Embryonic facial prominence (tissue), 1 donor: ENCODE results near the gene BTBD7.

Experiments used
- DNase-seq: peaks from one replicate; pipeline ENCODE4 v3.0.0-alpha.2; 2016; ENCODE audit errors: extremely low spot score

Gene BTBD7

DNA sequence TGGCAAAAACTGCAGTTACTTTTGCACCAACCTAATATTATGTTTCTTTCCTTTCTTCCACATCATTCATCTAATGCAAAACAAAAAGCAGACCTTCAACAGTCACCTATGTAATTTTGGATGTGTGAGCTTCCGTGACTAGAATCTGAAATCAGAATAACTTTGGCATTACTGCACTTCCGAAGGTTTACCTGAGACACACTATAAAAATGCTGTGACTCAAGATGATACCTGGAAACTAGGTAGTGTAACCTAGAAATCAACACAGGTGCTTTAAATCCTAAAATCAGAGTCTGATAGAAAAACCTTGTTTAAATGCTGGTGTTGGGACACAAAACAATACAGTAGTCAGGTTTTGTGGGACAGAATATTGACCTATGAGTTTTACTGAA, 2.2 kb downstream of the BTBD7 start:
- DNase-seq: no peak

DNA sequence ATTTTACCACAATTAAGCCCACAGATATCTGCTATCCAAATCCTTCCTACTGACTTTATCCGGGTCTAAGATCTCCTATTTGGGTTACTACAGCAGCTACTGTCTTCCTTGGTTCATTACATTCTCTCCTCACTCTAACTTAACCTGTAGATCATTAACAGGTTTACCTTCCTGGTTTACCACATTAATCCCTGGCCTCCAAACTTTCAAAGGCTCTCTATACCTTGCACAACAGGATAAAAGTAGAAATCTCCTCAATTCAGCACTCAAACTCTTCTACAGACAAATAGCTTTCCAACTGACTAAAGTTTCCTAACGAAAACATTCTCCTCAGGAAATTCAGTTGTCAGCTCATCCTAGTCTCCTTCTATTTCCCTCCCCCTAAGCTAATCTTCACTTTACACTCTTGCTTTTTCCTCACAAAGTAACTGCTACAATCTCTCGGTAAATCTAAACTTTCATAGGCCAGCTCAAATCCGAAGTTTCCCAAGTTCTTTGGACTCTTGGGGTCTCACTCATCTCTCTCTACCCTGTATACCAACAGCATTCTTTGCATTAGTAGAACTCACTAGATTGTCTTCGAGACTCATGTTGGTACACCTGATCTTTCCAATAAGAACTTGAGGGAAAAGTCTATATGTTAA, 2.7 kb downstream of the BTBD7 start:
- no peak for DNase-seq

DNA sequence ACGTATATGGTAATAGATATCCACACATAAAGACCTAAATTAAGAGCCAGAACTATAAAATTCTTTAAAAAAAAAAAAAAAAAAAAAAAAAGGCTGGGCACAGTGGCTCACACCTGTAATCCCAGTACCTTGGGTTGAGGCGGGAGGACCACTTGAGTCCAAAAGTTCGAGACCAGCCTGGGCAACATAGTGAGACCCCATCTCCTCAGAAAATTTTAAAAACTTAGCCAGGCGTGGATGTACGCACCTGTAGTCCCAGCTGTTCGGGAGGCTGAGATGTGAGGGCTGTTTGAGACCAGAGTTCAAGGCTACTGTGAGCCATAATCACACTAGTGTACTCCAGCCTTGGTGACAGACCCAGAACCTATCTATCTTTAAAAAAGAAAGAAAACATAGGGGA, 4.3 kb downstream of the BTBD7 start:
- no peak for DNase-seq

DNA sequence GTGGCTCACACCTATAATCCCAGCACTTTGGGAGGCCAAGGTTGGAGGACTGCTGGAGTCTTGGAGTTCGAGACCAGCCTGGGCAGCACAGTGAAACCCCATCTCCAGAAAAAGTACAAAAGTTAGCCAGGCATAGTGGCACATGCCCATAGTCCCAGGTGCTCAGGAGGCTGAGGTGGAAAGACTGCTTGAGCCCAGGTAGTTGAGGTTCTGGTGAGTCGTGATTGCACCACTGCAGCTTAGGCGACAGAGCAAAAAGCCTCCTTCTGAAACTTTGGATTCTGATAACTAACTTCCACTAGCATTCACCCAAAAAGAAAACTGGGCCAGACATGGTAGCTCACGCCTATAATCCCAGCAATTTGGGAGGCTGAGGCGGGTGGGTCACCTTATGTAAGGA, 6.6 kb downstream of the BTBD7 start:
- no peak for DNase-seq

DNA sequence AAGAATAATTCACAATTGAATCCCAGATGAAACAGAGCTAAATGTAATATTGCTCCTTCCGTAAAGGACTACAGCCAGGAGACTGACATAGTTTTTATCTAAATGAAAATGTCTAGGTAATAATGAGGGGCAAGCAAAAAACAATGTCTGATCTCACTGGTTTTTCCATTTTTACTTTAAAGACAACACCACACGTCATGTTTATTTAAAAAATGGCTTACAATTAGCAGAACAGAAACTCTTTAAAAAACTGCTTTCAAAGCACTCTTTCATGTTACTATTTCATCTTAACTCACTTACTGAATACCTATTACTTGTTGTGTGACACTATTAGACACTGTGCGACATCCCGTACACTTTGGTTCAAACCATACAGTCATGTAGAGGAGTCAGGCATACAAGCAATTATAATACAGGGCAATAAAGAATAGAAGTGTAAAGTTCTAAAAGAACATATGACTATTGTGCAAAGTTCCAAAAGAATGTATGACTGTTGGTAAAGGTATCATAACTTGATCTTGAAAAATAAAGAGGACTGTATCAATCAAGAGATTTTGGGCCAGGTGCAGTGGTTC, 9.1 kb downstream of the BTBD7 start:
- no peak for DNase-seq

DNA sequence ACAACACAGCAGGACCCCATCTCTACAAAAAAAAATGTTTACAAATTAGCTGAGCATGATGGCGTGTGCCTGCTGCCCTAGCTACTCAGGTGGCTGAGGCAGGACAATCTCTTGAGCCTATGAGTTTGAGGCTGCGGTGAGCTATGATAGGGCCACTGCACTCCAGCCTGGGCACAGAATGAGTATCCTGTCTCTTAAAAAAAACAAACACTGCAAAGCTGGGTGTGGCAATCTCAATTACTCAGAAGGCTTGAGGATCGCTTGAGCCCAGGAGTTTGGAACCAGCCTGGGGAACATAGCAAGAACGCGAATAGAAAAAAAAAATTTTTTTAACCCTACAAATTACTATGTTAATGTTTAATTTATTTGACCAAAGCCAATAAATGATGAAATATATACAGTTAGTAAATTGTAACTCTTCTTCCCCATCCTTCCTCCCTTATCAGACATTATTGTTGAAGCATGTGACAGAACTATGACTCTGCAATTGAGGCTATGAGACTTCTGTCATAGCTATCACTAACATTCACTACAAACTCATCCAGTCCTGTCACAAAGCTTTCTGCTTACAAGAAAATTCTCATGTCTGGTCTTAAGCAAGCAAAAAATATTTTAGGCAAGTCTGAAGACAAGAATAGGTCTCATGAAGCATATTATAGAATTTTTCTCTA, 9.8 kb downstream of the BTBD7 start:
- no peak for DNase-seq

DNA sequence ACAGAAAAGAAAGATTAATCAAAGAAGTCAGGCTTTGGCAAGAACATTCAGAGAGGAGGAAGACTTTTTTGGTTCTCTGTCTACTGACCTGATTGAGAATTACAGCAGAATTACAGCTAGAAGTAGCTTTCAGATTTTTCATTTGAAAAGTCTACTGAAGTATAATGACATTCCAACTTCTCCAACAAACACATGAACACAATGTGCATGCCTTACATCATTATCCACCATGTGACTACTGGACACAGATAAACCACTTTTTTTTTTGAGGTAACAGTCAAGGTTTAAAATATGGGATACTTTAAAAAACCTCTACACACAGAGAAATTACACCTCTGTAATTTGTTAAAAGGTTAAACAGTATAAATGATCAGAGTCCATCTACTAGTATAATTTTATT, 12.3 kb downstream of the BTBD7 start:
- no peak for DNase-seq

DNA sequence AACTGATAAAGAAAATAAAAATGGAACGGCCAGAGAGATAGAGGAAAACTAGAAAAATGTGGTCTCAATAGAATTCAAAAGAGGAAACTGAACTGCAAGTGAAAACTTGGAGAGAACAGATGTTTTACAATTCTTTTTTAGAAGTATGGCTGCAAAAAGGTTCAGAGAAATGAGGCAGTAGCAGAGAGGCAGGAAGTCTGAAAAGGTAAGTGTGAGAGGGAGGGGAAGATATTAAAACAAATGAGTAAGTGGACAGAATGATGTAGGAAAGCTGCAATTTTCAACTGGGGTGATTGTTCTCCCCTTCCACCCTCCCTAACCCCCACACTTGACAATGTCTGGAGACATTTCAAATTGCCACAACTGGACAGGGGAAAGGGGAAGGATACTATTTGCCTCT, 12.9 kb downstream of the BTBD7 start:
- DNase-seq: no peak

DNA sequence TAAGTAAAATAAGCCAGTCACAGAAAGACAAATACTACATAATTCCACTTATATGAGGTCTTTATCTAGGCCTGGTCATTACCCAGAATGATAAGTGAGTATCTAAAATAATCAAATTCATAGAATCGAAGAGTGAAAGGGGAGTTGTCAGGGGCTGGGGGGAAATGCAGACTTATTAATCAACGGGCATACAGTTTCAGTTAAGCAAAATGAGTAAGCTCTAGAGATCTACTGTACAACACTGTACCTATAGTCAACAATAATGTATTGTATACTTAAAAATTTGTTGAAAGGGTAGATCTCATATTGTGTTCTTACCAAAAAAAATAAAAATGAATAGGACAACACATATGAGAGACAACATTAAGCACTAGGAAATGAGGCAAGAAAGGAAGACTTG, 13.3 kb downstream of the BTBD7 start:
- DNase-seq: no peak

DNA sequence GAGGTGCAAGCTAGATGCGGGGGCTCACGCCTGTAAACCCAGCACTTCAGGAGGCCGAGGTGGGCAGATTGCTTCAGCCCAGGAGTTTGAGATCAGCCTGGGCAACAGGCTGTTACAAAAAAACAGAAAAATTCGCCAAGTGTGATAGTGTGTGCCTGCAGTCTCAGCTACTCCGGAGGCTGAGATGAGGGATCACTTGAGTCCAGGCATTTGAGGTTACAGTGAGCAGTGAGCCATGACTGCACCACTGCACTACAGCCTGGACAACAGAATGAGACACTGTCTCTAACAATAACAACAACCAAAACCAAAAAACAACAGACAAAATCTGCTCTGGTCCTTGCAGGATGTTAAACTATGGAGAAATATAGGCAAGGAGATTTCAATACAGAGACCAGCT, 13.9 kb downstream of the BTBD7 start:
- DNase-seq: no peak

DNA sequence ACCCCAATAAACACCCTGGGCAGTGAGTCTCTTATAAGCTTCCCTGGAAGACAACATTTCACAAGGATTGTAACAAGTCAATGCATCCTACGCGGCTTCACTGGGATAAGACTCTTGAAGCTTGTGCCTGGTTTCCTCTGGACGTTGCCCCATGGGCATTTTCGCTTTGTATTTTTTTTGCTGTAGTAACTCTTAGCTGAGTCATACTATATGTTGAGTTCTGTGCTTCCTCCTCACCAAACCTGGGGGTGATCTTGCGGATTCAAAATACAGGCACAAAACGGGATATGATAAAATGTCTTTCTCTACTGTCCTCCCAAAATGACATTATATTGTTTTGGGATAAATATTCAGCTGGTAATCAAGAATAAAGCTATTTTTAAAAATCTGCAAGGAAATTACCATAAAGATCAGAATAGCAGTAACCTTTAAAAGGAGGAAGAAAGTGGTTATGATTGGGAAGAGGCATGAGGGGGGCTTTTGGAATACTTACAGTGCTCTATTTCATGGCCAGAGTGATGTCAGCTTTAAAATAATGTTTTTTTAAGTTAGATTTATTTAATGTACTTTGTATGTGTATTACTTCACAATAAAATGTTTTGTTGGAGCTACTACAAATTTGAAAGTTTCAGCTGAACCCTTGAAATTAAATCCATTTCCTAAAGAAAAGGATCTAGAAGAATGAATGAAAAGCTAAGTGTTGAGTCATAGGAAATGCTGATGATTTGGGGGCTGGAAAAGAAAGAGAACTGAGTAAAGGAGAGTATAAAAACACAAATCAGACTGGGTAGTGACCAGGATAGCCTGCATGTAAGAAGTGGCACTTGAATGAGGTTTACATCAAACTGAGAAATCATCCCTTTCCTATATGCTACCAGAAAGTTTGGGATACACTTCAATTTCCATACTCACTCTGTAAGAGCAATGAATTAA, 14.7 kb downstream of the BTBD7 start:
- DNase-seq: no peak

DNA sequence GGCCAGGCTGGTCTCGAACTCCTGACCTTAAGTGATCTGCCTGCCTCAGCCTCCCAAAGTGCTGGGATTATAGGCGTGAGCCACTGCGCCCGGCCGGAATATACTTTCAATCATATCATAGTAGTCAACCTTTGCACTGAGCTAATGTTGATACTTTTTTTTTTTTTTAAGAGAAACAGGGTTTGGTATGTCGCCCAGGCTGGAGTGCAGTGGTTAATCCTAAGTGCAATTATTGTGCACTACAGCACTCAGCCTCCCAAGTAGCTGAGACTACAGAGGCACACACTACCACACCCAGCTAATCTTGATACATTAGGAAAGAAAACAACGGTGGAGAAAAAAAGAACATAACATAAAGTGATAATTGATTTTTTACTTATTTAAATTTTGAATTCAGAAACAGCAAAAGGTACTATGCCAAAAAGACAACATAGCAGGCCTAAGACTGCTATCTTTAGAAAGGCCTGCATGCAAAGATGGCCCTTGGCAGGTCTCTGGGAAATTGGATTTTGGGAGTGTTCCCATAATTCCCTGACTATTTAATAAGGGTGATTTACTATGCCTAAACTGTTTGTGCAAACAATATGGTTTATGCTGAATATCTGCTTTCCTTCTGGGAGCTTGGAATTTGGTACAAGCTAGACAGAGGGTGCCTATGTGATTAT, 15.5 kb downstream of the BTBD7 start:
- no peak for DNase-seq

DNA sequence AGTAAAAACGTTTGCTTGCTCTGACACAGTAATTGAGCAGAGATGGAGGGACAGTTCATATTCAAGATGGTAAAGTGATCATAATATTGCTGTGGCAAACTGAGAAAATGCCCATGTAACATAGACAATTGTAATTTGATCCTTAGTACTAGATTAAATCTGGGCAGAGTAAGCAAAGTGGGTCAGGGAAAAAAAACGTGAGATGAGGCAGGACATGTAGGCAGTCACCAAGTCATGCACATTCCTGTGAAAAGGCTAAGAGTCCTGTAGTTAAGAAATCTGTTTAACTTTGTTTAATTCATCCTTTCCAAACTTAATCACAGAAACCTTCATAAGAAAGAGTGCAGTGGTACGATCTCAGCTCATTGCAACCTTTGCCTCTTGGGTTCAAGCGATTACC, 16.1 kb downstream of the BTBD7 start:
- no peak for DNase-seq

DNA sequence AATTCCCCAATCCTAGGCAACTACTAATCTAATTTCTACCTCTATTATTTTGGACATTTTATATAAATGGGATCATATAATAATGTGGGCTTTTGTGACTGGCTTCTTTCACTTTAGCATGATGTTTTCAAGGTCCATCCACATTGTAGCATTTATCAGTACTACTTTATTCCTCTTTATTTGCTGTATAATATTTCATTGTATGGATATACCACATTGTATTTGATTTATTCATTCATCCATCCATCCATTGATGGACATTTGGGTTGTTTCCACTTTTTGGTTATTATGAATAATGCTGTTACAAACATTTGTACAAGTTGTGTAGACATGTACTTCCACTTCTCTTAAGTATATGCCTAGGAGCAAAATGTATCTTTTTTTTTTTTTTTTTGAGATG, 17.3 kb downstream of the BTBD7 start:
- DNase-seq: no peak

DNA sequence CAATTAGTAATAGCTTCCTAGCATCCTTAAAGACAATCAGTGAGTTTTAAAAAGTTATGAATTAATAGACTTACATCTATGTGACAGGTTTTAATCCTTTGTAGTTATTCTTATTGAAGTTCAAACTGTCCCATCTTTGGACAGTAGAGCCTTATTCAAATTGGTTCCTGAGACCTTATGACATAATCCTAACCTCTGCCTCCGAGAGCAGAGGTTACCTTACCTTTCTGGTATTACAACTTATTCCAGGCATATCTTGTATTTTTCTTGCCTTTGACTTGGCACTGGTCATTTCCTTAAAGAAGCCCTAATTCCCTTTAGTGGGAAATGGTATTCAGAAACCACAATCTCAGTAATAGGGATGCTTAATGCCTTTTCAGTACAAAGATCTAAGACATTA, 21.8 kb downstream of the BTBD7 start:
- no peak for DNase-seq

DNA sequence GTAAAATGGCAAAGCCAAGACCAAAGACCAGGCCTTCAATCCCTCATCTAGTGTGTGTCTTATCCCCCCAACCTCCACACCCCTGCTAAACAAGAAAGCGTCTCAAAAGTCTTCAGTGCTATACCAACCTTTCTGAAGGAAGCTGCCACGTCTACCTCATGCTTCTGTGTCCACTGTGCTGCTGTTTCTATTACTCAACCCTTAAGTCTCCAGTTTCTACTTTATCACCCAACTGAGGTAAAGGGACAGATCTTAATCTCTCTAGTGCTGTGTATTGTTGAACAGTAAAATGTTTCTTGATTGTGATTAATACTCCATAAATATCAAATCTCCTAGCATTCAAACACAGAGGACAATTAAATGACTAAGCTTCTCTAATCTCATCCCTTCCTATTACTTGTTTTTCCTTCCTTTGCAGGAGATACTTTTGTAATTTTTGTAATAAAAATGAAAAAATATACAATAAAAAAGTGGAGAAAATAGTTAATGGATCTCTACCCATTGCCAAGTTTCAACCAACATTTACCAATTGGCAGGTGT, 23.3 kb downstream of the BTBD7 start:
- no peak for DNase-seq

DNA sequence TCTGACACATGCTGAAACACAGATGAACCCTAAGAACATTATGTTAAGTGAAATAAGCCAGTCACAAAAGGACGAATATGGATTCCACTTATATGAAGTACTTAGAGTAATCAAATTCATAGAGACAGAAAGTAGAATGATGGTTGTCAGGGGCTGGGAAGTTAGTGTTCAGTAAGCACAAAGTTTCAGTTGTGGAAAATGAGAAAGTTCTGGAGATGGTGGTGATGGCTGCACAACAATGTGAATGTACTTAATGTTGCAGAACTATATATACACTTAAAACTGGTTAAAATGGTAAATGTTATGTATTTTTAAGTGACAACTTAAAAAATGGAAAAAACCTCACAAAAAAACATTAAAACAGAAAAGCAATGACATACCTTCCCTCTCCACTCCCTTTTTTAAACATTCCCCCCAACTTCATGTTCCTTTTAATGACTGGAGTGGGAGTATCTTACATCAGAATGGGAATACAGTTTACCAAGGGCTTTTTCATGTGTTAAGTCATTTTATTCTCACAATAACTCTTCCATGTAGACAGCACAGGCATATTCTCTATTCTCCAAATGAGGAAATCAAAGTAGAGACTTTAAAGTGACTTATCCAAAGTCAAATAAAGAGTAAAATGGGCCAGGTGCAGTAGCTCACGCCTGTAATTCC, 24.0 kb downstream of the BTBD7 start:
- no peak for DNase-seq

DNA sequence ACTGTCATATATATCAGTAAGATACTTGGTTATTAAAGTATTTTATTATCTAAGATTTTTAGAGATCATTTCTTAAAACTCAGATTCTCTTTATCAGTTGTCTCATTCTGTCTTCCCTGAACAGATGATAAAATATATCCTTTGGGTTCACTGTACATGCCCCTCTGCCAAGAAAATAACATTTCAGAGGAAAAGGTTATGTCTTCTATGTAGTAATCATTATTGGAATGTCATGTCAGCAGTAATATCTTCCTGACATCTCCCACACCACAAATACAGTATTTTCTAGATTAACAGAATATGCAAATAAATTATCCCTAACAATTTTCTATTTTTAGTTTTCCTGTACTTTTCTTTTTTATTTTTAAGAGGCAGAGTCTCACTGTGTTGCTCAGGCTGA, 26.0 kb downstream of the BTBD7 start:
- no peak for DNase-seq

DNA sequence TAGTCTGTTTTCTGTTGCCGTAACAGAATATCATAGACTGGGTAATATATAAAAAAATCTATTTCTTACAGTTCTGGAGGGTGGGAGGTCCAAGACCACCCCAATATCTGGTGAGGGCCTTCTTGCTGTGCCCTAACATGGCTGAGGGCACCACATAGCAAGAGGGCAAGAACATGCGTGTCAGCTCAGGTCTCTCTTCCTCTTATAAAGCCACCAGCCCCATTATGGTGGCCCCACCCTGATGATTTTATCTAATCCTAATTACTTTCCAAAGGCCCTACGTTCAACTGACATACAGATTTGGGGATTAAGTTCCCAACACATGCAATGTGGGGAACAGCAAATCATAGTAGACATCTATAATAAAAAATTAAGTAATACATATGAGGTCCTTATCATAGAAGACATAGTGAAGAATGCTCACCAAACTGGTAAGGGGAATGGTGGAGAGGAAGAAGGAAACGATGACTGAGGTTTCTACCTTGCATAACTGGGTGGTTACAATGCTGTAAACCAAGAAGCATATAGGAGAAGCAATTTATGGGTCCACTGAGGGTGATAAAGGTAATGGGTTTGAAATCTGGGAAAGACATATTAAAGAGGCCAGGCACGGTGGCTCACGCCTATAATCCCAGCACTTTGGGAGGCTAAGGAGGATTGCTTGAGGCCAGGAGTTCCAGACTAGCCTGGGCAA, 27.0 kb downstream of the BTBD7 start:
- DNase-seq: no peak

DNA sequence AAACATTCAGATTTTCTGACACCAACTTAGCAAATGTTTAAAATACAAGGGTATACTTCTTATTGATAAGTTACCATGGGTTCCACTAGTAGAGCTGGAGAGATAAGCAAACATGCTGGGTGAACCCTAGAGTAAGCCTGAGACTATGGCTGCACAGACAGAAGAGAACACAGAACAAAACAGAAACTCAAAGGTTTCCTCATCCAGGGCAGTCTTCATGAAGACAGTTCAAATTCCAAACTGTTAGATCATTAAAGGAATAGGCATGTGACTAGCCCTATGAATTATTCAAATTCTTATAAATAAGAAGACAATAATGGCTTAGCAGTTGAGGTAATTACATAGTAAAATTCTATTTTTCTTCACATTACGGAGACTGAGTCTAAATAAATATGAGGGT, 28.1 kb downstream of the BTBD7 start:
- no peak for DNase-seq

DNA sequence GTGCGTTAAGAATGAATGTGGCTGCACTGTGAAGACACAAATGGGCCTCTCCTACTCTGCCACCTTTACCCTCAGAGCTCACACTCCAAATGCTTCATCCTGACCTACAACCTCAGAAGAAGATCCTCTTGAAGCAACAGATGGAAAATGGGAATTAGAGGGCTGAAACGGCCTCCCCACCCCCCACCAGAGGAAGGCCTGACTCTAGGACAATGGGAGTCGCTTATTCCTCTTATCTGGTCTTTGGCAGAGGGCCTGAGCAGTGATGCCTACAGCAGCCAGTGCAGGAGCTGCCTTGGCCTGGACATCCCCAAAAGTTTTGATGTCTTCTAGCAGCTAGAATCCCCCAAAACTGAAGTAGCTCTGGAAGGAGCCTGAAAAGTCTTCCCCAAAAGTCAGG, 29.2 kb downstream of the BTBD7 start:
- no peak for DNase-seq
